ENCODE measurements around the gene MKRN1.
A peak's percentile ranks its signal among the peaks of the same experiment; 100 is the strongest.

The MKRN1 gene

GRCh38 chr7:140404565-140405065, 74.7 kb downstream of the MKRN1 start:
- 43% methylated on average over 3 of the region's 3 CpGs for WGBS
- no peak overlapping the region for H2BK120ac ChIP-seq (ENCODE audit: low read depth, low read length)

GRCh38 chr7:140403878-140404564, 75.3 kb downstream of the MKRN1 start, which contains the start of gene RAB19:
TSS of gene RAB19 (plus strand) at chr7:140404058. CDS start at chr7:140407647, 3,589 bp downstream.
- Histone ChIP-seq H3K9ac (ENCODE audit: low read length) (no peak within 1 kb of the TSS), H2AK5ac (ENCODE audit: low read length, severe bottlenecking) (peak within 1 kb of the TSS; percentile 63), H2AFZ (ENCODE audit: low read depth, low read length) (peak within 1 kb of the TSS; percentile 2), H3K14ac (ENCODE audit: low read length in 2 of 2) (no peak within 1 kb of the TSS), H3K79me1 (replicated peaks; ENCODE audit: low read length, poor library complexity, severe bottlenecking) (no peaks in the 10 kb centered on the region), H3K4me3 (ENCODE audit: insufficient read depth in 1 of 2, low read depth in 1 of 2, low read length in 2 of 2) (peak within 1 kb of the TSS; percentile 8 to 39), H2BK15ac (ENCODE audit: low read depth, poor library complexity, severe bottlenecking) (no peak within 1 kb of the TSS), H3K23ac (ENCODE audit: low read length in 2 of 2) (peak within 1 kb of the TSS in 1 of 2 experiments; percentile 81), H2BK120ac (ENCODE audit: low read depth, low read length) (no peak within 1 kb of the TSS), H2BK5ac (ENCODE audit: low read depth, low read length, poor library complexity, severe bottlenecking) (peak within 1 kb of the TSS; percentile 68), H3K36me3 (ENCODE audit: control insufficient read depth in 1 of 2, insufficient read depth in 2 of 2, low read depth in 1 of 2, low read length in 2 of 2) (no peaks in the 10 kb centered on the region), H4K91ac (ENCODE audit: low read length) (peak within 1 kb of the TSS; percentile 28), H3K27me3 (ENCODE audit: control insufficient read depth in 1 of 2, insufficient read depth in 1 of 2, low read length in 2 of 2) (peaks cover 0 to 14% of the 10 kb centered on the region in 2 experiments), H3K4ac (ENCODE audit: low read depth in 1 of 2, low read length in 2 of 2) (no peak within 1 kb of the TSS), H3K27ac (ENCODE audit: low read length, poor library complexity, severe bottlenecking) (peak within 1 kb of the TSS; percentile 96), H3K9me3 (ENCODE audit: control insufficient read depth, low read length) (no peaks in the 10 kb centered on the region), H3K4me1 (ENCODE audit: control insufficient read depth, insufficient read depth, low read depth, low read length) (peaks cover 14% of the 10 kb centered on the region), H2BK12ac (ENCODE audit: low read length in 2 of 2) (peak within 1 kb of the TSS in 1 of 2 experiments; percentile 25), H3K4me2 (ENCODE audit: low read length, poor library complexity, severe bottlenecking) (peak within 1 kb of the TSS; percentile 37), H3K18ac (ENCODE audit: low read depth in 1 of 2, low read length in 2 of 2) (peak within 1 kb of the TSS in 1 of 2 experiments; percentile 53), H4K8ac (ENCODE audit: low read length) (peak within 1 kb of the TSS; percentile 36)
- no peak for DNase-seq
- 15% methylated on average over 19 of the region's 22 CpGs for WGBS

More at GRCh38 chr7:140404565-140405065, 74.7 kb downstream of the MKRN1 start:
- DNase-seq: no peak
- Histone ChIP-seq H3K4me1 (ENCODE audit: control insufficient read depth, insufficient read depth, low read depth, low read length) (peaks cover 14% of the 10 kb centered on the region), H2AFZ (ENCODE audit: low read depth, low read length) (no peak overlapping the region), H3K14ac (ENCODE audit: low read length in 2 of 2) (no peak overlapping the region), H2AK5ac (ENCODE audit: low read length, severe bottlenecking) (no peak overlapping the region), H3K4ac (ENCODE audit: low read depth in 1 of 2, low read length in 2 of 2) (no peak overlapping the region), H4K91ac (ENCODE audit: low read length) (no peak overlapping the region), H3K79me1 (replicated peaks; ENCODE audit: low read length, poor library complexity, severe bottlenecking) (no peaks in the 10 kb centered on the region), H4K8ac (ENCODE audit: low read length) (no peak overlapping the region), H2BK12ac (ENCODE audit: low read length in 2 of 2) (no peak overlapping the region), H3K36me3 (ENCODE audit: control insufficient read depth in 1 of 2, insufficient read depth in 2 of 2, low read depth in 1 of 2, low read length in 2 of 2) (no peaks in the 10 kb centered on the region), H3K27ac (ENCODE audit: low read length, poor library complexity, severe bottlenecking) (peak overlapping the region; percentile 96), H2BK15ac (ENCODE audit: low read depth, poor library complexity, severe bottlenecking) (no peak overlapping the region), H3K27me3 (ENCODE audit: control insufficient read depth in 1 of 2, insufficient read depth in 1 of 2, low read length in 2 of 2) (peaks cover 0 to 14% of the 10 kb centered on the region in 2 experiments), H3K4me3 (ENCODE audit: insufficient read depth in 1 of 2, low read depth in 1 of 2, low read length in 2 of 2) (no peak overlapping the region), H3K9me3 (ENCODE audit: control insufficient read depth, low read length) (no peaks in the 10 kb centered on the region), H3K23ac (ENCODE audit: low read length in 2 of 2) (no peak overlapping the region), H2BK5ac (ENCODE audit: low read depth, low read length, poor library complexity, severe bottlenecking) (peak overlapping the region; percentile 68), H3K4me2 (ENCODE audit: low read length, poor library complexity, severe bottlenecking) (peak overlapping the region; percentile 37), H3K18ac (ENCODE audit: low read depth in 1 of 2, low read length in 2 of 2) (no peak overlapping the region), H3K9ac (ENCODE audit: low read length) (no peak overlapping the region)
